ENCODE measurements around the gene CHMP4B.

CHMP4B gene

GRCh38 chr20:33841436-33841799, 30.3 kb downstream of the CHMP4B start:
- no peak for DNase-seq

- DNase-seq = no peak
Measured at GRCh38 chr20:33842346-33842745, 31.2 kb downstream of the CHMP4B start.

GRCh38 chr20:33843050-33843449, 31.9 kb downstream of the CHMP4B start:
- DNase-seq = no peak

- peak; percentile 11 for DNase-seq
Measured at GRCh38 chr20:33843854-33844253, 32.7 kb downstream of the CHMP4B start.

- DNase-seq = no peak
Measured at GRCh38 chr20:33846291-33846935, 35.3 kb downstream of the CHMP4B start.

- DNase-seq = no peak
Measured at GRCh38 chr20:33847006-33847405, 35.9 kb downstream of the CHMP4B start.

- DNase-seq = no peak
Measured at GRCh38 chr20:33848391-33848790, 37.2 kb downstream of the CHMP4B start.

GRCh38 chr20:33850159-33850558, 39.0 kb downstream of the CHMP4B start:
- DNase-seq = no peak

GRCh38 chr20:33851842-33852466, 40.8 kb downstream of the CHMP4B start:
- no peak for DNase-seq

GRCh38 chr20:33852626-33853506, 41.7 kb downstream of the CHMP4B start:
- DNase-seq = no peak

- no peak for DNase-seq
Measured at GRCh38 chr20:33853507-33853813, 42.3 kb downstream of the CHMP4B start.

GRCh38 chr20:33857722-33858563, 46.8 kb downstream of the CHMP4B start:
- DNase-seq = no peak

- no peak for DNase-seq
Measured at GRCh38 chr20:33858666-33859065, 47.5 kb downstream of the CHMP4B start.

GRCh38 chr20:33859157-33859695, 48.1 kb downstream of the CHMP4B start:
- DNase-seq = peak; percentile 32

GRCh38 chr20:33859751-33860150, 48.6 kb downstream of the CHMP4B start:
- no peak for DNase-seq

- DNase-seq = no peak
Measured at GRCh38 chr20:33861458-33861857, 50.3 kb downstream of the CHMP4B start.

GRCh38 chr20:33862709-33863403, 51.7 kb downstream of the CHMP4B start:
- peak; percentile 27 for DNase-seq

GRCh38 chr20:33863440-33864323, 52.5 kb downstream of the CHMP4B start:
- no peak for DNase-seq

GRCh38 chr20:33864324-33864963, 53.3 kb downstream of the CHMP4B start:
- DNase-seq = no peak

- DNase-seq = no peak
Measured at GRCh38 chr20:33865761-33866370, 54.7 kb downstream of the CHMP4B start.

Data from CD4-positive, alpha-beta T cell treated with Interleukin-17A for 1 hour (primary cell).